GM23338 (cell line): ENCODE measurements around the gene PPM1N.

Experiments
- CREB1 ChIP-seq: fragments of 250-450 bp; sonication (Bioruptor Pico); IDR thresholded peaks from 2 replicates; pipeline ENCODE4 v1.5.0; 2020; ENCODE audit warnings: low read depth, mild to moderate bottlenecking, moderate library complexity
- CTCF ChIP-seq, 2 experiments: fragments of 200-600 bp in 1 of 2; sonication (generic) in 1 of 2; conservative IDR thresholded peaks; 2 replicates each; pipeline versions ENCODE4 v1.5.1 to v1.6.1; 2016 to 2017; ENCODE audit warnings: antibody characterized with exemption in 2 of 2, low read depth in 2 of 2, mild to moderate bottlenecking in 2 of 2, moderate library complexity in 1 of 2
- EZH2 ChIP-seq: fragments of 200-600 bp; sonication (generic); IDR thresholded peaks from one replicate; pipeline ENCODE4 v1.8.0; 2017; ENCODE audit warnings: antibody characterized with exemption, mild to moderate bottlenecking, low read depth; ENCODE audit not compliant: unreplicated experiment
- EZH2phosphoT487 ChIP-seq: fragments of 200-600 bp; sonication (generic); IDR thresholded peaks from one replicate; pipeline ENCODE4 v1.8.1; 2018; ENCODE audit warnings: antibody characterized with exemption; ENCODE audit not compliant: unreplicated experiment
- JUNB ChIP-seq: IDR thresholded peaks from one replicate; pipeline ENCODE4 v1.6.1; 2016; ENCODE audit warnings: antibody characterized with exemption; ENCODE audit not compliant: unreplicated experiment
- NANOG ChIP-seq: IDR thresholded peaks from 2 replicates; pipeline ENCODE4 v1.6.1; 2016; ENCODE audit warnings: antibody characterized with exemption, borderline replicate concordance
- POLR2AphosphoS5 ChIP-seq: IDR thresholded peaks from 2 replicates; pipeline ENCODE4 v1.6.1; 2016; ENCODE audit warnings: antibody characterized with exemption, low read depth
- STAT1 ChIP-seq: IDR thresholded peaks from one replicate; pipeline ENCODE4 v1.6.1; 2016; ENCODE audit warnings: antibody characterized with exemption; ENCODE audit not compliant: unreplicated experiment
- ZNF331 ChIP-seq: fragments of 250-450 bp; sonication (Bioruptor Pico); IDR thresholded peaks from 2 replicates; pipeline ENCODE4 v1.5.0; 2020; ENCODE audit warnings: low read depth, mild to moderate bottlenecking, moderate library complexity
- TF ChIP-seq, protein P1 (sequence below): IDR thresholded peaks from one replicate; pipeline ENCODE4 v1.6.1; 2018; ENCODE audit warnings: antibody characterized with exemption; ENCODE audit not compliant: unreplicated experiment
- TF ChIP-seq, protein P2 (sequence below): IDR thresholded peaks from 2 replicates; pipeline ENCODE4 v1.6.1; 2016; ENCODE audit warnings: antibody characterized with exemption

- TF ChIP-seq EZH2 (no peak), EZH2phosphoT487 (no peak), CTCF (conservative IDR thresholded peaks at IDR 0.05; ENCODE audit: low read depth in 2 of 2) (no peak), CREB1 (CRISPR knock-in tag) (no peak), POLR2AphosphoS5 (no peak), JUNB (no peak), STAT1 (no peak), NANOG (no peak), ZNF331 (no peak)
- TF ChIP-seq, protein P1, sequence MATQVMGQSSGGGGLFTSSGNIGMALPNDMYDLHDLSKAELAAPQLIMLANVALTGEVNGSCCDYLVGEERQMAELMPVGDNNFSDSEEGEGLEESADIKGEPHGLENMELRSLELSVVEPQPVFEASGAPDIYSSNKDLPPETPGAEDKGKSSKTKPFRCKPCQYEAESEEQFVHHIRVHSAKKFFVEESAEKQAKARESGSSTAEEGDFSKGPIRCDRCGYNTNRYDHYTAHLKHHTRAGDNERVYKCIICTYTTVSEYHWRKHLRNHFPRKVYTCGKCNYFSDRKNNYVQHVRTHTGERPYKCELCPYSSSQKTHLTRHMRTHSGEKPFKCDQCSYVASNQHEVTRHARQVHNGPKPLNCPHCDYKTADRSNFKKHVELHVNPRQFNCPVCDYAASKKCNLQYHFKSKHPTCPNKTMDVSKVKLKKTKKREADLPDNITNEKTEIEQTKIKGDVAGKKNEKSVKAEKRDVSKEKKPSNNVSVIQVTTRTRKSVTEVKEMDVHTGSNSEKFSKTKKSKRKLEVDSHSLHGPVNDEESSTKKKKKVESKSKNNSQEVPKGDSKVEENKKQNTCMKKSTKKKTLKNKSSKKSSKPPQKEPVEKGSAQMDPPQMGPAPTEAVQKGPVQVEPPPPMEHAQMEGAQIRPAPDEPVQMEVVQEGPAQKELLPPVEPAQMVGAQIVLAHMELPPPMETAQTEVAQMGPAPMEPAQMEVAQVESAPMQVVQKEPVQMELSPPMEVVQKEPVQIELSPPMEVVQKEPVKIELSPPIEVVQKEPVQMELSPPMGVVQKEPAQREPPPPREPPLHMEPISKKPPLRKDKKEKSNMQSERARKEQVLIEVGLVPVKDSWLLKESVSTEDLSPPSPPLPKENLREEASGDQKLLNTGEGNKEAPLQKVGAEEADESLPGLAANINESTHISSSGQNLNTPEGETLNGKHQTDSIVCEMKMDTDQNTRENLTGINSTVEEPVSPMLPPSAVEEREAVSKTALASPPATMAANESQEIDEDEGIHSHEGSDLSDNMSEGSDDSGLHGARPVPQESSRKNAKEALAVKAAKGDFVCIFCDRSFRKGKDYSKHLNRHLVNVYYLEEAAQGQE, result no peak
- TF ChIP-seq, protein P2, sequence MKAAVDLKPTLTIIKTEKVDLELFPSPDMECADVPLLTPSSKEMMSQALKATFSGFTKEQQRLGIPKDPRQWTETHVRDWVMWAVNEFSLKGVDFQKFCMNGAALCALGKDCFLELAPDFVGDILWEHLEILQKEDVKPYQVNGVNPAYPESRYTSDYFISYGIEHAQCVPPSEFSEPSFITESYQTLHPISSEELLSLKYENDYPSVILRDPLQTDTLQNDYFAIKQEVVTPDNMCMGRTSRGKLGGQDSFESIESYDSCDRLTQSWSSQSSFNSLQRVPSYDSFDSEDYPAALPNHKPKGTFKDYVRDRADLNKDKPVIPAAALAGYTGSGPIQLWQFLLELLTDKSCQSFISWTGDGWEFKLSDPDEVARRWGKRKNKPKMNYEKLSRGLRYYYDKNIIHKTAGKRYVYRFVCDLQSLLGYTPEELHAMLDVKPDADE, result no peak
Observed at GRCh38 chr19:45451131-45451849, 47.0 kb upstream of the PPM1N start.
